ENCODE data around the gene RUNX2. TPM values are rescaled to one million over a fixed set of nuclear protein-coding genes. Genes with fewer than 3 reads are reported as not detected.
A peak's percentile ranks its signal among the peaks of the same experiment; 100 is the strongest.

Gene RUNX2
- total RNA-seq, 1 donor from 2014 or later = 26.1 TPM

- Histone ChIP-seq H4K20me1 (ENCODE audit: insufficient read depth, low read length) (no peaks in the 10 kb centered on the region), H3K27ac (ENCODE audit: low read depth, low read length) (no peak overlapping the region), H3K36me3 (ENCODE audit: insufficient read depth, low read length) (peaks cover 3% of the 10 kb centered on the region), H3K4me3 (ENCODE audit: insufficient read depth, low read depth, low read length) (no peak overlapping the region), H3K4me2 (ENCODE audit: low read length) (no peak overlapping the region), H2AFZ (ENCODE audit: low read depth, low read length) (no peak overlapping the region), H3K9ac (ENCODE audit: low read length) (no peak overlapping the region), H3K9me3 (ENCODE audit: insufficient read depth, low read depth, low read length) (no peaks in the 10 kb centered on the region), H3K79me2 (ENCODE audit: insufficient read depth, low read length) (no peaks in the 10 kb centered on the region), H3K27me3 (ENCODE audit: insufficient read depth, low read length) (no peaks in the 10 kb centered on the region), H3K4me1 (ENCODE audit: insufficient read depth, low read length) (peaks cover 17% of the 10 kb centered on the region)
- no peaks in the 10 kb centered on the region for H3K9me3 Mint-ChIP-seq (ENCODE audit: unreplicated experiment)
- no peak overlapping the region for H3K27ac Mint-ChIP-seq (ENCODE audit: unreplicated experiment)
- DNase-seq (ENCODE audit: low read depth) (no peak), FAIRE-seq (no peak)
- no peak overlapping the region for H3K4me3 Mint-ChIP-seq (ENCODE audit: unreplicated experiment)
- H3K27me3 Mint-ChIP-seq (ENCODE audit: low read depth, unreplicated experiment) = no peaks in the 10 kb centered on the region
- peaks cover 18% of the 10 kb centered on the region for H3K36me3 Mint-ChIP-seq (ENCODE audit: low read depth, unreplicated experiment)
- TF ChIP-seq EZH2 (IDR thresholded peaks at IDR 0.05; ENCODE audit: insufficient read depth, low read length) = no peak
- no peak for TF ChIP-seq CTCF (IDR thresholded peaks at IDR 0.05; ENCODE audit: insufficient read depth, low read depth, low read length)
- H3K4me1 Mint-ChIP-seq (ENCODE audit: low read depth, unreplicated experiment) = peaks cover 18% of the 10 kb centered on the region
These were observed 194.4 kb downstream of the RUNX2 start for GRCh38 chr6:45522486-45522885.

DNA sequence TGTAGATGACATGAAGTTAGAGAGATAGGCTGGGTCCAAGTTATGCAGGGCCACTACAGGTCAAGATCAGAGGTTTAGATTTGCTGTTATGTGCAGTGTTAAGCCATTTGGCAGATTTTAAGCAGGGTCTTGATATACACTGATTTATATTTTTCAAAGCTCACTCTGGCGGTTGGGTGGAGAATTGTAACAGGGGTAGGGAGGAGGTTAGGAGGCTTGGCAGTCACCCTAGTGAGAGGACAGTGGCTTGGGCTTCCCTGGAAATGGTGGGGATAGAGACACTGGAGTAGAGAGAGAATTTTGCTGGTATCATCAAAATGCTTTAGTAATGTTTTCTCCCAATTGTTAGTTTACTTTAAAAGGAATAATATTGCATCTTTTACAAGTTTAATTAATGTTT lies 199.1 kb downstream of the RUNX2 start:
- Histone ChIP-seq H3K9ac (ENCODE audit: low read length) (no peak overlapping the region), H3K79me2 (ENCODE audit: insufficient read depth, low read length) (no peaks in the 10 kb centered on the region), H3K4me3 (ENCODE audit: insufficient read depth, low read depth, low read length) (no peak overlapping the region), H3K4me2 (ENCODE audit: low read length) (no peak overlapping the region), H3K4me1 (ENCODE audit: insufficient read depth, low read length) (peaks cover under 1% of the 10 kb centered on the region), H3K9me3 (ENCODE audit: insufficient read depth, low read depth, low read length) (no peaks in the 10 kb centered on the region), H2AFZ (ENCODE audit: low read depth, low read length) (no peak overlapping the region), H3K27me3 (ENCODE audit: insufficient read depth, low read length) (no peaks in the 10 kb centered on the region), H4K20me1 (ENCODE audit: insufficient read depth, low read length) (no peaks in the 10 kb centered on the region), H3K27ac (ENCODE audit: low read depth, low read length) (no peak overlapping the region), H3K36me3 (ENCODE audit: insufficient read depth, low read length) (peaks cover 6% of the 10 kb centered on the region)
- no peak for FAIRE-seq
- H3K4me3 Mint-ChIP-seq (ENCODE audit: unreplicated experiment) = no peak overlapping the region
- H3K27ac Mint-ChIP-seq (ENCODE audit: unreplicated experiment) = no peak overlapping the region
- H3K36me3 Mint-ChIP-seq (ENCODE audit: low read depth, unreplicated experiment) = peaks cover 26% of the 10 kb centered on the region
- peaks cover 4% of the 10 kb centered on the region for H3K9me3 Mint-ChIP-seq (ENCODE audit: unreplicated experiment)
- no peak for DNase-seq (ENCODE audit: low read depth)
- no peaks in the 10 kb centered on the region for H3K27me3 Mint-ChIP-seq (ENCODE audit: low read depth, unreplicated experiment)
- TF ChIP-seq CTCF (IDR thresholded peaks at IDR 0.05; ENCODE audit: insufficient read depth, low read depth, low read length) = no peak
- TF ChIP-seq EZH2 (IDR thresholded peaks at IDR 0.05; ENCODE audit: insufficient read depth, low read length) = no peak
- H3K4me1 Mint-ChIP-seq (ENCODE audit: low read depth, unreplicated experiment) = peaks cover 4% of the 10 kb centered on the region

GRCh38 chr6:45531999-45532595 lies 204.0 kb downstream of the RUNX2 start:
- Histone ChIP-seq H3K4me2 (ENCODE audit: low read length) (peak overlapping the region; percentile 49), H3K79me2 (ENCODE audit: insufficient read depth, low read length) (no peaks in the 10 kb centered on the region)

More at GRCh38 chr6:45531999-45532595, 204.0 kb downstream of the RUNX2 start:
- DNase-seq (ENCODE audit: low read depth) (no peak), FAIRE-seq (no peak)
- H3K9me3 ChIP-seq (ENCODE audit: insufficient read depth, low read depth, low read length) = no peaks in the 10 kb centered on the region
- no peak overlapping the region for H3K4me3 ChIP-seq (ENCODE audit: insufficient read depth, low read depth, low read length)
- H4K20me1 ChIP-seq (ENCODE audit: insufficient read depth, low read length) = no peaks in the 10 kb centered on the region
- no peaks in the 10 kb centered on the region for H3K27me3 ChIP-seq (ENCODE audit: insufficient read depth, low read length)
- no peak overlapping the region for H3K9ac ChIP-seq (ENCODE audit: low read length)
- peaks cover 4% of the 10 kb centered on the region for H3K9me3 Mint-ChIP-seq (ENCODE audit: unreplicated experiment)
- peaks cover 6% of the 10 kb centered on the region for H3K4me1 ChIP-seq (ENCODE audit: insufficient read depth, low read length)
- H2AFZ ChIP-seq (ENCODE audit: low read depth, low read length) = no peak overlapping the region
- peak overlapping the region; percentile 23 for H3K27ac Mint-ChIP-seq (ENCODE audit: unreplicated experiment)
- H3K27ac ChIP-seq (ENCODE audit: low read depth, low read length) = no peak overlapping the region
- H3K36me3 Mint-ChIP-seq (ENCODE audit: low read depth, unreplicated experiment) = peaks cover 31% of the 10 kb centered on the region
- H3K4me3 Mint-ChIP-seq (ENCODE audit: unreplicated experiment) = no peak overlapping the region
- H3K27me3 Mint-ChIP-seq (ENCODE audit: low read depth, unreplicated experiment) = no peaks in the 10 kb centered on the region
- H3K36me3 ChIP-seq (ENCODE audit: insufficient read depth, low read length) = peaks cover 7% of the 10 kb centered on the region
- TF ChIP-seq EZH2 (IDR thresholded peaks at IDR 0.05; ENCODE audit: insufficient read depth, low read length) = no peak
- TF ChIP-seq CTCF (IDR thresholded peaks at IDR 0.05; ENCODE audit: insufficient read depth, low read depth, low read length) = no peak
- H3K4me1 Mint-ChIP-seq (ENCODE audit: low read depth, unreplicated experiment) = peaks cover 11% of the 10 kb centered on the region
